RWPE1 (cell line): ENCODE data around the gene DUS1L.

ENCODE experiments used
- CTCF ChIA-PET: fragments of 350-600 bp; sonication (Branson Sonifier 250); formaldehyde crosslinking; extraction: SDS; loops from one replicate; lab custom pipeline; 2021; lab: Yijun Ruan, JAX
- POLR2A ChIA-PET: fragments of 400-600 bp; formaldehyde crosslinking; extraction: SDS; loops from one replicate; lab custom pipeline; 2020; ENCODE audit warnings: antibody characterized with exemption; ENCODE audit not compliant: low non-redundant PET; lab: Yijun Ruan, JAX
- DNase-seq: peaks from one replicate; pipeline ENCODE4 v3.0.0; 2012; ENCODE audit warnings: low spot score
- H3K27ac ChIP-seq: fragments of 450-650 bp; 2 replicates; pipeline ENCODE4 v1.5.1; 2017
- CTCF ChIP-seq: fragments of 450-650 bp; conservative IDR thresholded peaks from 2 replicates; pipeline ENCODE4 v1.5.1; 2017; ENCODE audit warnings: low read depth, mild to moderate bottlenecking

The DUS1L gene

GRCh38 chr17:82054351-82055022 lies 11.1 kb downstream of the DUS1L start:
- no peak for DNase-seq
- H3K27ac ChIP-seq: peak overlapping the region; percentile 79
- POLR2A ChIA-PET: no interaction called here
- TF ChIP-seq CTCF: no peak
- CTCF ChIA-PET: interaction anchor here (1.0 to 2.0 kb wide), 2 partner anchors 22 to 24 kb away, joined by 3 to 5 read pairs; no protein-coding TSS in a partner anchor

- ChIA-PET POLR2A (no interaction called here), CTCF (interaction anchor here (0.6 to 2.0 kb wide), 2 partner anchors 23 to 28 kb away, joined by 3 to 5 read pairs; no protein-coding TSS in a partner anchor)
- DNase-seq: no peak
- peak overlapping the region; percentile 79 for H3K27ac ChIP-seq
- TF ChIP-seq CTCF: no peak
Measured at GRCh38 chr17:82053556-82054263, 11.9 kb downstream of the DUS1L start.

- DNase-seq: no peak
- peak overlapping the region; percentile 79 for H3K27ac ChIP-seq
- POLR2A ChIA-PET: no interaction called here
- no peak for TF ChIP-seq CTCF
- CTCF ChIA-PET: interaction anchor here (0.6 to 2.0 kb wide), 2 partner anchors 22 to 29 kb away, joined by 3 to 5 read pairs; no protein-coding TSS in a partner anchor
Measured at GRCh38 chr17:82053130-82053529, 12.5 kb downstream of the DUS1L start.

GRCh38 chr17:82052638-82053059 lies 13.0 kb downstream of the DUS1L start:
- ChIA-PET POLR2A (interaction anchor here (0.9 kb wide), 1 partner anchor 12 kb away, joined by 4 read pairs; no protein-coding TSS in a partner anchor), CTCF (interaction anchor here (2.0 kb wide), 1 partner anchor 22 kb away, joined by 5 read pairs; no protein-coding TSS in a partner anchor)
- no peak for DNase-seq
- no peak for TF ChIP-seq CTCF
- H3K27ac ChIP-seq: peak overlapping the region; percentile 79

GRCh38 chr17:82051776-82052637 lies 13.6 kb downstream of the DUS1L start, which contains the start of the genes GPS1 and RFNG:
Gene GPS1 (plus strand): TSS chr17:82051898. CDS start chr17:82051932, 34 bp downstream.
Gene RFNG (minus strand): TSS chr17:82051811. CDS start chr17:82051766, 45 bp downstream.
- DNase-seq: peak; percentile 68
- no peak for TF ChIP-seq CTCF
- ChIA-PET POLR2A (interaction anchor here (0.9 kb wide), 1 partner anchor 13 kb away, joined by 4 read pairs; no protein-coding TSS in a partner anchor), CTCF (no interaction called here)
- H3K27ac ChIP-seq: peak within 1 kb of the TSS; percentile 79
